Liver (tissue), 9 donors: ENCODE measurements around the gene ELK1. TPM values are rescaled to one million over a fixed set of nuclear protein-coding genes. Genes with fewer than 3 reads are reported as not detected.

ENCODE experiments used
- DNase-seq: peaks from one replicate; pipeline ENCODE4 v3.0.0-alpha.2; 2017; ENCODE audit warnings: low spot score
- H3K27ac ChIP-seq, 2 donors: one replicate each; pipeline ENCODE4 v1.7.0; 2013; ENCODE audit warnings: inconsistent platforms in 2 of 2, low read length in 2 of 2, control low read depth in 1 of 2, low read depth in 1 of 2, mild to moderate bottlenecking in 1 of 2
- H3K27me3 ChIP-seq, 4 donors: one replicate each; pipeline versions ENCODE4 v1.6.1 to v1.7.0; 2013; ENCODE audit warnings: low read length in 3 of 4, inconsistent platforms in 1 of 4, mild to moderate bottlenecking in 1 of 4, moderate library complexity in 1 of 4; ENCODE audit not compliant: control insufficient read depth in 4 of 4, insufficient read depth in 4 of 4
- H3K36me3 ChIP-seq, 4 donors: one replicate each; pipeline versions ENCODE4 v1.6.1 to v1.7.0; 2013; ENCODE audit warnings: low read length in 3 of 4, mild to moderate bottlenecking in 3 of 4, low read depth in 1 of 4, moderate library complexity in 1 of 4; ENCODE audit not compliant: control insufficient read depth in 4 of 4, insufficient read depth in 3 of 4
- H3K4me1 ChIP-seq, 4 donors: one replicate each; pipeline versions ENCODE4 v1.6.1 to v1.7.0; 2013; ENCODE audit warnings: low read length in 3 of 4, mild to moderate bottlenecking in 3 of 4, moderate library complexity in 1 of 4; ENCODE audit not compliant: control insufficient read depth in 4 of 4, insufficient read depth in 4 of 4
- H3K4me3 ChIP-seq, 3 donors: one replicate each; pipeline versions ENCODE4 v1.6.1 to v1.7.0; 2013; ENCODE audit warnings: low read length in 3 of 3, control low read depth in 1 of 3, low read depth in 1 of 3, mild to moderate bottlenecking in 1 of 3
- H3K9ac ChIP-seq, 2 donors: one replicate each; pipeline ENCODE4 v1.7.0; 2013; ENCODE audit warnings: low read length in 2 of 2, mild to moderate bottlenecking in 2 of 2, moderate library complexity in 2 of 2, control low read depth in 1 of 2, low read depth in 1 of 2
- H3K9me3 ChIP-seq, 4 donors: one replicate each; pipeline versions ENCODE4 v1.6.1 to v1.7.0; 2013; ENCODE audit warnings: low read length in 3 of 4; ENCODE audit not compliant: control insufficient read depth in 4 of 4
- ATF3 ChIP-seq: IDR thresholded peaks from 2 replicates; pipeline ENCODE4 v1.6.1; 2016; ENCODE audit warnings: antibody characterized with exemption
- CTCF ChIP-seq: fragments of 150-350 bp; IDR thresholded peaks from 2 replicates; pipeline ENCODE4 v1.5.1; 2017; ENCODE audit warnings: improper control_type of control experiment, low read depth, low read length; ENCODE audit not compliant: missing input control
- EGR1 ChIP-seq, 2 donors: IDR thresholded peaks; 2 replicates each; pipeline ENCODE4 v1.6.1; 2016 to 2018; ENCODE audit warnings: antibody characterized with exemption in 2 of 2, low read depth in 2 of 2
- FOXA1 ChIP-seq: IDR thresholded peaks from 2 replicates; pipeline ENCODE4 v1.6.1; 2016; ENCODE audit warnings: antibody characterized with exemption
- FOXA2 ChIP-seq: IDR thresholded peaks from 2 replicates; pipeline ENCODE4 v1.6.1; 2016; ENCODE audit warnings: antibody characterized with exemption
- HNF4G ChIP-seq: IDR thresholded peaks from 2 replicates; pipeline ENCODE4 v1.6.1; 2016; ENCODE audit warnings: antibody characterized with exemption
- JUND ChIP-seq, 2 donors: IDR thresholded peaks; 2 replicates each; pipeline ENCODE4 v1.6.1; 2016; ENCODE audit warnings: antibody characterized with exemption in 2 of 2
- MAX ChIP-seq: IDR thresholded peaks from 2 replicates; pipeline ENCODE4 v1.6.1; 2016; ENCODE audit warnings: antibody characterized with exemption
- NR2F2 ChIP-seq: IDR thresholded peaks from 2 replicates; pipeline ENCODE4 v1.6.1; 2016; ENCODE audit warnings: antibody characterized with exemption
- RAD21 ChIP-seq, 2 donors: IDR thresholded peaks; 2 replicates each; pipeline ENCODE4 v1.6.1; 2016; ENCODE audit warnings: antibody characterized with exemption in 2 of 2, mild to moderate bottlenecking in 2 of 2
- REST ChIP-seq: IDR thresholded peaks from 2 replicates; pipeline ENCODE4 v1.6.1; 2016; ENCODE audit warnings: antibody characterized with exemption, mild to moderate bottlenecking
- RXRA ChIP-seq, 2 donors: IDR thresholded peaks; 2 replicates each; pipeline ENCODE4 v1.6.1; 2017 to 2018; ENCODE audit warnings: antibody characterized with exemption in 2 of 2, mild to moderate bottlenecking in 1 of 2
- SP1 ChIP-seq: IDR thresholded peaks from 2 replicates; pipeline ENCODE4 v1.6.1; 2018; ENCODE audit warnings: antibody characterized with exemption, mild to moderate bottlenecking
- YY1 ChIP-seq: IDR thresholded peaks from 2 replicates; pipeline ENCODE4 v1.6.1; 2016; ENCODE audit warnings: antibody characterized with exemption, mild to moderate bottlenecking
- ZBTB33 ChIP-seq: IDR thresholded peaks from 2 replicates; pipeline ENCODE4 v1.6.1; 2016; ENCODE audit warnings: antibody characterized with exemption
- WGBS: extraction: QIAGEN DNeasy Blood & Tissue Kit; methylation state at CpG from one replicate; pipeline ENCODE4 v1.1.7; 2013; 5-methylcytosine and 5-hydroxymethylcytosine counted together
- polyA plus RNA-seq, 2 donors: library from polyadenylated mRNA; stranded (reverse) in 1 of 2; unstranded in 1 of 2; fragments of 200-250 nt in 1 of 2; fragments of >200 nt in 1 of 2; fragmentation: Nextera tagmentation in 1 of 2; extraction: Ambion mirVana in 1 of 2; gene quantifications; one replicate each; pipeline versions ENCODE4 v1.2.1 to v1.2.3, GENCODE V29; 2013 to 2015
- total RNA-seq, 2 donors: library from RNA; depleted of rRNA; stranded (reverse); fragments of >200 nt; gene quantifications; one replicate each; pipeline ENCODE4 v1.2.3, GENCODE V29; 2014
- donor health status: healthy.
- donor health status: healthy.
- donor health status: healthy.
- donor health status: healthy.
- donor health status: healthy.

Gene ELK1
- total and polyA plus RNA-seq, 4 donors = 6.2 to 20.2 (median 11.6) TPM

GRCh38 chrX:47595716-47596251, 54.6 kb downstream of the ELK1 start:
- DNase-seq = no peak
- no peak overlapping the region for H3K27ac ChIP-seq
- H3K36me3 ChIP-seq = no peaks in the 10 kb centered on the region
- no peaks in the 10 kb centered on the region for H3K4me1 ChIP-seq
- H3K4me3 ChIP-seq = no peak overlapping the region
- H3K27me3 ChIP-seq = peaks cover 0 to 3% (median 0%) of the 10 kb centered on the region in 4 donors
- WGBS = 67% methylated on average over 1 of the region's 1 CpG
- H3K9me3 ChIP-seq = peaks cover 0 to 3% (median 1%) of the 10 kb centered on the region in 4 donors
- TF ChIP-seq YY1 (peak; percentile 28), ATF3 (no peak)
- no peak overlapping the region for H3K9ac ChIP-seq

GRCh38 chrX:47593522-47593921, 56.8 kb downstream of the ELK1 start:
- no peak for DNase-seq
- no peak for TF ChIP-seq CTCF
- TF ChIP-seq RXRA (IDR thresholded peaks at IDR 0.05) = no peak
- no peak for TF ChIP-seq REST
- no peak for TF ChIP-seq JUND (IDR thresholded peaks at IDR 0.05)
- Histone ChIP-seq H3K4me3 (no peak overlapping the region), H3K9ac (no peak overlapping the region), H3K4me1 (no peaks in the 10 kb centered on the region), H3K27ac (no peak overlapping the region), H3K27me3 (peaks cover 0 to 3% (median 0%) of the 10 kb centered on the region in 4 donors), H3K9me3 (peaks cover 0 to 3% (median 1%) of the 10 kb centered on the region in 4 donors), H3K36me3 (no peaks in the 10 kb centered on the region)
- 77% methylated on average over 4 of the region's 4 CpGs for WGBS

GRCh38 chrX:47590984-47591383, 59.4 kb downstream of the ELK1 start:
- H3K27ac ChIP-seq = no peak overlapping the region
- H3K27me3 ChIP-seq = peaks cover 0 to 3% (median 0%) of the 10 kb centered on the region in 4 donors
- no peaks in the 10 kb centered on the region for H3K9me3 ChIP-seq
- 84% methylated on average over 5 of the region's 5 CpGs for WGBS
- no peak overlapping the region for H3K4me3 ChIP-seq
- no peak overlapping the region for H3K9ac ChIP-seq
- H3K4me1 ChIP-seq = peaks cover 0 to 1% (median 0%) of the 10 kb centered on the region in 4 donors
- DNase-seq = no peak
- H3K36me3 ChIP-seq = no peaks in the 10 kb centered on the region
- TF ChIP-seq CTCF (no peak), YY1 (no peak), NR2F2 (no peak), FOXA1 (no peak), ATF3 (no peak), FOXA2 (no peak), RAD21 (IDR thresholded peaks at IDR 0.05) (no peak), EGR1 (IDR thresholded peaks at IDR 0.05; ENCODE audit: low read depth in 2 of 2) (no peak), MAX (no peak), ZBTB33 (no peak), HNF4G (no peak), RXRA (IDR thresholded peaks at IDR 0.05) (no peak), SP1 (no peak)
